ENCODE data around the gene RUNX1.

The RUNX1 gene

DNA sequence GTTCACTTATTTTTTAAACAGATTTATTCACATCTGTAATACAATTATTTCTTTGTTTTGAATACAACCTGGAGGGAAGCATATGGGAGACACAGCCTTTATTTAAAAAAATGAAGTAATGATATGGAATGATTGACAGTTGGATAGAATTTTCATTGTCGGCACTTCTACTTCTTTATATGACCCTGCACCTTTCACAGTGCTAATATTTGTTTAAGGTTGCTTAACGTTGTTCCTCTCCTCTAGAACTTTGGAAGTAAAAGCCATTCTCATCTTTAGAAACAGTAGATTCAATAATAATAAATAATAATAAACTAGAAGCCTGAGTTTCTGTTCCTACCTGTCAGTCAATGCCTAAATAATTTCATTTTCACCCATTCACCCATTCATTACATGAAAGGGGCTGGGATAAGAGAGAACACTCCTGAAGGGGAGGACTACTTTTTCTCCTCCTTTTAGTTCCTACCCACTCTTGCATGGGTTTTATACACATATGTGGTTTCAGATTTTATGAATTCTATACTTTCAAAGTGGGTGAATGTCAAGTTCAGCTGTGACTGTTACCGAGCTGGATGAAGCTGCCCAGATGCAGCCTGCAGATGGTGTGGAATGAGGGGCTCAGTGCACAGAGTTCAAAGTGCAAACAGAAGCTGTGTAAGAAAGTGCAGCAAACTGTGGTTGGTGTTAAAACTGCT is 9.4 kb downstream of the RUNX1 start:
- no peaks in the 10 kb centered on the region for H3K9me3 ChIP-seq (ENCODE audit: severe bottlenecking)
- no peak overlapping the region for H3K4me3 ChIP-seq (ENCODE audit: low read depth, low read length)
- TF ChIP-seq, protein P1, sequence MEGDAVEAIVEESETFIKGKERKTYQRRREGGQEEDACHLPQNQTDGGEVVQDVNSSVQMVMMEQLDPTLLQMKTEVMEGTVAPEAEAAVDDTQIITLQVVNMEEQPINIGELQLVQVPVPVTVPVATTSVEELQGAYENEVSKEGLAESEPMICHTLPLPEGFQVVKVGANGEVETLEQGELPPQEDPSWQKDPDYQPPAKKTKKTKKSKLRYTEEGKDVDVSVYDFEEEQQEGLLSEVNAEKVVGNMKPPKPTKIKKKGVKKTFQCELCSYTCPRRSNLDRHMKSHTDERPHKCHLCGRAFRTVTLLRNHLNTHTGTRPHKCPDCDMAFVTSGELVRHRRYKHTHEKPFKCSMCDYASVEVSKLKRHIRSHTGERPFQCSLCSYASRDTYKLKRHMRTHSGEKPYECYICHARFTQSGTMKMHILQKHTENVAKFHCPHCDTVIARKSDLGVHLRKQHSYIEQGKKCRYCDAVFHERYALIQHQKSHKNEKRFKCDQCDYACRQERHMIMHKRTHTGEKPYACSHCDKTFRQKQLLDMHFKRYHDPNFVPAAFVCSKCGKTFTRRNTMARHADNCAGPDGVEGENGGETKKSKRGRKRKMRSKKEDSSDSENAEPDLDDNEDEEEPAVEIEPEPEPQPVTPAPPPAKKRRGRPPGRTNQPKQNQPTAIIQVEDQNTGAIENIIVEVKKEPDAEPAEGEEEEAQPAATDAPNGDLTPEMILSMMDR (IDR thresholded peaks at IDR 0.05; ENCODE audit: low read depth, low read length): no peak
- peaks cover 96% of the 10 kb centered on the region for H3K27me3 ChIP-seq (ENCODE audit: insufficient read depth, low read depth, severe bottlenecking)
- H3K27ac ChIP-seq: no peak overlapping the region
- H3K36me3 ChIP-seq: no peaks in the 10 kb centered on the region
- DNase-seq: no peak

DNA sequence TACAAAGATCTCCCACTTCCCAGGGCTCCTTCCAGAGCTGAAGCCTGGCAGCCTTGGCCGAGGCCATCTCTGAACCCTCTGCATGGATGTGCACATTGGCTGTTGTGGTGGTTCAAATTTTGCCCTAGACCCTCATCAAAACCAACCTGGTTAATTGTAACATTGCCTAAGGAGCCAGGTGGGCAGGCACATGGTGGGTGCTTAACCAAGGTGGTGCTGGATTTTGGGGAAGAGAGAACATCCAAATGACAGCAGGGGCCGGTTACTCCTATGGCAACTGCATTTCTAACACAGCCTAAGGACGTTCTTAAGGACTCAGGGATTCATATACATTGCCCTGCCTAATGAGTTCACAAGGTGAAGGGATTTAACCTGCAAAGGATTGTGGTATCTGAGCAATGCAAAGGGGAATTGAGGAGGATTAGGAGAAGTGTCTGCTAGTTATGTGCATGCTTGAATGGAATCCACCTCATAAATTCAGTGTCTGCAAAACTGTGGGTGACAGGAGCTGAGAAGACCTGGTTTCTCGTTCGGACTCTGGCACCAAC is 10.3 kb downstream of the RUNX1 start:
- Histone ChIP-seq H3K9me3 (ENCODE audit: severe bottlenecking) (no peaks in the 10 kb centered on the region), H3K36me3 (no peaks in the 10 kb centered on the region), H3K27me3 (ENCODE audit: insufficient read depth, low read depth, severe bottlenecking) (peaks cover 96% of the 10 kb centered on the region), H3K4me3 (ENCODE audit: low read depth, low read length) (no peak overlapping the region), H3K27ac (no peak overlapping the region)
- TF ChIP-seq, protein P1 (IDR thresholded peaks at IDR 0.05; ENCODE audit: low read depth, low read length): no peak
- DNase-seq: no peak

DNA sequence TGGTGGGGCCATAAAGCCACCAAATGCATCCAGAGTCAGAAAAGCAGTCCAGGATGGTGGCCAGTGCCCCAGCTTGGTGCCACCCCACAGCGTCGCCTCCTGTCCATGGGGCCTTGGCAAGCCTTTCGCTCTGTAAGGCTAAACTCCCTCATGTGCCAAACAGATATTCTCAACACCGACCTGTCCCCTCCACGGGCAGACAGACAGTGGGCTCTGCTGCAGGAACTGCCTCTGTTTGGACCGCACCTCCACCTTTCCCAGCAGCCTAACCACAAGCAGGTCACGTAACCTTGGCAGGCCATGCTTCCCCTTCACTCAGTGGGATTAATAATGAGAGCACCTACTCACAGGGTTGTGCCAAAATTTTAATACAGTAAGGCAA is 11.7 kb downstream of the RUNX1 start:
- Histone ChIP-seq H3K9me3 (ENCODE audit: severe bottlenecking) (no peaks in the 10 kb centered on the region), H3K4me3 (ENCODE audit: low read depth, low read length) (no peak overlapping the region), H3K27ac (no peak overlapping the region), H3K27me3 (ENCODE audit: insufficient read depth, low read depth, severe bottlenecking) (peaks cover 98% of the 10 kb centered on the region), H3K36me3 (no peaks in the 10 kb centered on the region)
- DNase-seq: no peak
- TF ChIP-seq, protein P1 (IDR thresholded peaks at IDR 0.05; ENCODE audit: low read depth, low read length): no peak

DNA sequence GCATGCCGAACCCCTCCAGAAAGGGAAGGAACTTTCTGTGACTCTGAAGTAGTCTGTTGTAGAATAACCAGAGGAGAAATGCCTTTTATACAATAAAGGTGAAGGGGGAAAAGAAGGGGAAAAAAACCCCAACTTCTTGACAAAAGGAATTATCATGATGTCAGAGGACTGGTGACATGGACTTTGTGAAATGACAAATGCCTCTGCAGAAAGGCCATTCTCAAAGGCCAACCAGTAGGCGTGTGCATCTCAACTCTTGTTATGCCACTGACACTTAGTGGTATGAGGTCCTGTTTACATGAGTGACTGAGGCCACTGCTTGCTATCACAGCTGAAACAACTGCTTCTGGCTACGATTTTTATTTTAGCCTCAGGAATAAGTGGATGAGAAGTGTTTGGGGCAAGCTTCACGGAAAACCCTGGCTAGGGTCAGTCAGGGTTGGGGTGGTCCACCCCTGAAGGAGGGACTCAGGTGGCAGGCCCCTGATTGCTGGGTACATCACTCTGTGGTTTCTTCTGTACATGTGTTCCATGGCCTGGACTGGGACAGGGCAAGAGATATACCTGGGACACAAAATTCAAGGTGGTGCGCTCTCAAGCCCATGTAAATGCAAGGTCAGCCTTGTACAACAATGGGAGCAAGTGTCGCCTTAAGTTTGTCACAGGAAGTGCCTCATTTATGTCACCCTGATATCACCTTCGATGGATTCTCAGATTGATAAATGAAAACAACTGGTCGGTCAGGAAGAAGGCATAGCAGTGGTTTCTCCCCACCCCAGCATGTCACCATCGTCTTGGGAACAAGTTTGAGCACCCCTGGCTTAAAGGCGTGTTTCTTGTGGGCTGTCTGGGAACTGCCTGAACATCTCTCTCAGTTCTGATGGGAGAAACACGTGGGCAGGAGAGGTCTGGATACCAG is 12.4 kb downstream of the RUNX1 start:
- TF ChIP-seq, protein P1 (IDR thresholded peaks at IDR 0.05; ENCODE audit: low read depth, low read length): no peak
- no peak for DNase-seq
- no peak overlapping the region for H3K4me3 ChIP-seq (ENCODE audit: low read depth, low read length)
- H3K36me3 ChIP-seq: no peaks in the 10 kb centered on the region
- H3K27me3 ChIP-seq (ENCODE audit: insufficient read depth, low read depth, severe bottlenecking): peaks cover 98% of the 10 kb centered on the region
- no peaks in the 10 kb centered on the region for H3K9me3 ChIP-seq (ENCODE audit: severe bottlenecking)
- no peak overlapping the region for H3K27ac ChIP-seq

DNA sequence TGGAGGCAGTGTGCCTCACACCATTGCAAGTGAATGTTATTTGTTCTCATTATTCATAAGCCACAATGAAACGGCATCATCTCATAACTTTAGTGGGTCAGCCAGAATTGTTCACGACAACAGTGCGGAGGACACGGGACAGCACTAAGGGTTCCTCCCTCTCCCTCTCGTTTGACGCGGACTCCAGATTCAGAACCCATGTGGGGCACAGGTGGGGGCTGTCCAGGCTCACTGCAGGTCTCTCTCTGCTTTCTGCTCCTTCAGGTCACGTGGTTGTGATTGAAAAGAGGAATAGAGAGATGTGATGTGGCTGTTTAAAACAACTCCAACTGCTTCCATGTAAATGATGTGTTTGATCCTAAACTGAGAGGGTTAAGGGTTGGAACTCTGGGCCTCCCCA is 13.5 kb downstream of the RUNX1 start:
- TF ChIP-seq, protein P1 (IDR thresholded peaks at IDR 0.05; ENCODE audit: low read depth, low read length): no peak
- H3K36me3 ChIP-seq: no peaks in the 10 kb centered on the region
- no peak overlapping the region for H3K4me3 ChIP-seq (ENCODE audit: low read depth, low read length)
- peaks cover 98% of the 10 kb centered on the region for H3K27me3 ChIP-seq (ENCODE audit: insufficient read depth, low read depth, severe bottlenecking)
- no peak overlapping the region for H3K27ac ChIP-seq
- DNase-seq: no peak
- H3K9me3 ChIP-seq (ENCODE audit: severe bottlenecking): no peaks in the 10 kb centered on the region
